Mesendoderm (in vitro differentiated cells): ENCODE measurements around the gene NUP37.

Experiments used
- DNase-seq: peaks from one replicate; pipeline ENCODE4 v3.0.0; 2013
- H2AK5ac ChIP-seq: 2 replicates; pipeline ENCODE4 v1.6.1; 2013; ENCODE audit warnings: low read length, inconsistent platforms
- H2BK120ac ChIP-seq: 2 replicates; pipeline ENCODE4 v1.6.1; 2013; ENCODE audit warnings: low read depth, mild to moderate bottlenecking, low read length, moderate library complexity, mixed read lengths
- H2BK15ac ChIP-seq: replicated peaks from 2 replicates; pipeline ENCODE4 v1.6.1; 2013; ENCODE audit warnings: low read depth, mild to moderate bottlenecking, moderate library complexity
- H2BK5ac ChIP-seq: 2 replicates; pipeline ENCODE4 v1.6.1; 2013; ENCODE audit warnings: low read length, inconsistent platforms
- H3K18ac ChIP-seq: 2 replicates; pipeline ENCODE4 v1.6.1; 2013; ENCODE audit warnings: mild to moderate bottlenecking, low read length, mixed read lengths
- H3K23ac ChIP-seq: one replicate; pipeline ENCODE4 v1.6.1; 2013; ENCODE audit warnings: low read length
- H3K27ac ChIP-seq: 2 replicates; pipeline ENCODE4 v1.5.1; 2013; ENCODE audit warnings: low read depth, mild to moderate bottlenecking, inconsistent platforms, low read length, moderate library complexity
- H3K27me3 ChIP-seq: 2 replicates; pipeline ENCODE4 v1.6.1; 2013; ENCODE audit warnings: low read length, control low read depth, mild to moderate bottlenecking, inconsistent platforms; ENCODE audit not compliant: insufficient read depth, poor library complexity
- H3K36me3 ChIP-seq: 2 replicates; pipeline ENCODE4 v1.6.1; 2013; ENCODE audit warnings: low read length, inconsistent platforms; ENCODE audit not compliant: control insufficient read depth, insufficient read depth
- H3K4ac ChIP-seq: one replicate; pipeline ENCODE4 v1.6.1; 2013; ENCODE audit warnings: low read depth, mild to moderate bottlenecking, low read length, moderate library complexity
- H3K4me1 ChIP-seq: 2 replicates; pipeline ENCODE4 v1.6.1; 2013; ENCODE audit warnings: low read depth, low read length, inconsistent platforms; ENCODE audit not compliant: control insufficient read depth
- H3K4me2 ChIP-seq: 2 replicates; pipeline ENCODE4 v1.6.1; 2013; ENCODE audit warnings: low read length
- H3K4me3 ChIP-seq: 2 replicates; pipeline ENCODE4 v1.5.1; 2013; ENCODE audit warnings: mild to moderate bottlenecking, low read length
- H3K56ac ChIP-seq: one replicate; pipeline ENCODE4 v1.6.1; 2013; ENCODE audit warnings: low read length
- H3K79me1 ChIP-seq: 2 replicates; pipeline ENCODE4 v1.6.1; 2013; ENCODE audit warnings: low read length, inconsistent platforms
- H3K79me2 ChIP-seq: 2 replicates; pipeline ENCODE4 v1.6.1; 2013; ENCODE audit warnings: mild to moderate bottlenecking, low read length; ENCODE audit not compliant: control insufficient read depth, insufficient read depth
- H3K9ac ChIP-seq: 2 replicates; pipeline ENCODE4 v1.6.1; 2013; ENCODE audit warnings: low read length, inconsistent platforms
- H4K5ac ChIP-seq: one replicate; pipeline ENCODE4 v1.6.1; 2013; ENCODE audit warnings: low read length
- H4K8ac ChIP-seq: one replicate; pipeline ENCODE4 v1.6.1; 2013; ENCODE audit warnings: low read depth, mild to moderate bottlenecking, control low read depth, low read length, moderate library complexity
- WGBS: extraction: QIAGEN DNeasy Blood & Tissue Kit; methylation state at CpG from one replicate; pipeline ENCODE4 v1.1.7; 2013; ENCODE audit warnings: low lambda C conversion rate, missing lambda C conversion rate; ENCODE audit not compliant: insufficient coverage; ENCODE audit errors: extremely low coverage; 5-methylcytosine and 5-hydroxymethylcytosine counted together

NUP37 gene

GRCh38 chr12:102062419-102062806 lies 57.5 kb downstream of the NUP37 start:
- H3K4me3 ChIP-seq: no peak overlapping the region
- no peak overlapping the region for H3K4me2 ChIP-seq
- H3K56ac ChIP-seq: no peak overlapping the region
- no peak overlapping the region for H3K4ac ChIP-seq
- no CpG with 5 or more reads among the region's 11 CpGs for WGBS
- no peaks in the 10 kb centered on the region for H3K79me1 ChIP-seq
- no peaks in the 10 kb centered on the region for H3K27me3 ChIP-seq
- H2AK5ac ChIP-seq: no peak overlapping the region
- no peak for DNase-seq
- H4K5ac ChIP-seq: no peak overlapping the region
- no peaks in the 10 kb centered on the region for H3K36me3 ChIP-seq
- no peak overlapping the region for H3K27ac ChIP-seq
- H4K8ac ChIP-seq: no peak overlapping the region
- no peak overlapping the region for H3K9ac ChIP-seq
- H2BK120ac ChIP-seq: no peak overlapping the region
- no peak overlapping the region for H2BK15ac ChIP-seq
- H3K4me1 ChIP-seq: no peaks in the 10 kb centered on the region
- H3K23ac ChIP-seq: no peak overlapping the region
- no peak overlapping the region for H3K18ac ChIP-seq
- H2BK5ac ChIP-seq: no peak overlapping the region
- no peaks in the 10 kb centered on the region for H3K79me2 ChIP-seq

GRCh38 chr12:102061560-102062418 lies 58.1 kb downstream of the NUP37 start, which contains the start of gene WASHC3:
WASHC3 (minus strand) TSS chr12:102061991; CDS start chr12:102061962, 29 bp downstream.
- H3K18ac ChIP-seq: peak within 1 kb of the TSS; percentile 56
- no peaks in the 10 kb centered on the region for H3K27me3 ChIP-seq
- no peak within 1 kb of the TSS for H4K8ac ChIP-seq
- H3K4me3 ChIP-seq: peak within 1 kb of the TSS; percentile 81
- no peak within 1 kb of the TSS for H3K4ac ChIP-seq
- no peak within 1 kb of the TSS for H2BK15ac ChIP-seq
- WGBS: no CpG with 5 or more reads among the region's 44 CpGs
- no peaks in the 10 kb centered on the region for H3K79me2 ChIP-seq
- no peak within 1 kb of the TSS for H4K5ac ChIP-seq
- no peak within 1 kb of the TSS for H2BK120ac ChIP-seq
- no peak within 1 kb of the TSS for H3K23ac ChIP-seq
- no peaks in the 10 kb centered on the region for H3K79me1 ChIP-seq
- H3K9ac ChIP-seq: peak within 1 kb of the TSS; percentile 83
- H3K36me3 ChIP-seq: no peaks in the 10 kb centered on the region
- H2AK5ac ChIP-seq: no peak within 1 kb of the TSS
- H3K4me2 ChIP-seq: peak within 1 kb of the TSS; percentile 64
- H2BK5ac ChIP-seq: no peak within 1 kb of the TSS
- H3K56ac ChIP-seq: peak within 1 kb of the TSS; percentile 88
- DNase-seq: peak; percentile 93
- H3K4me1 ChIP-seq: no peaks in the 10 kb centered on the region
- H3K27ac ChIP-seq: no peak within 1 kb of the TSS

- H3K27ac ChIP-seq: no peak overlapping the region
- no CpG with 5 or more reads among the region's 9 CpGs for WGBS
- H4K8ac ChIP-seq: no peak overlapping the region
- H3K56ac ChIP-seq: peak overlapping the region; percentile 88
- no peak overlapping the region for H2BK15ac ChIP-seq
- H3K9ac ChIP-seq: peak overlapping the region; percentile 83
- no peaks in the 10 kb centered on the region for H3K79me2 ChIP-seq
- H3K4me2 ChIP-seq: peak overlapping the region; percentile 64
- no peak overlapping the region for H2AK5ac ChIP-seq
- H3K79me1 ChIP-seq: no peaks in the 10 kb centered on the region
- H2BK5ac ChIP-seq: no peak overlapping the region
- no peak overlapping the region for H3K4ac ChIP-seq
- peak overlapping the region; percentile 81 for H3K4me3 ChIP-seq
- H3K36me3 ChIP-seq: no peaks in the 10 kb centered on the region
- no peak overlapping the region for H3K23ac ChIP-seq
- no peak overlapping the region for H2BK120ac ChIP-seq
- no peak overlapping the region for H3K18ac ChIP-seq
- DNase-seq: no peak
- H3K4me1 ChIP-seq: no peaks in the 10 kb centered on the region
- H4K5ac ChIP-seq: no peak overlapping the region
- H3K27me3 ChIP-seq: no peaks in the 10 kb centered on the region
Measured at GRCh38 chr12:102061096-102061559, 58.8 kb downstream of the NUP37 start.

GRCh38 chr12:102059343-102059742 lies 60.6 kb downstream of the NUP37 start:
- Histone ChIP-seq H3K27ac (no peak overlapping the region), H2BK120ac (no peak overlapping the region), H3K23ac (no peak overlapping the region), H3K4ac (no peak overlapping the region), H3K27me3 (no peaks in the 10 kb centered on the region), H2AK5ac (no peak overlapping the region), H2BK15ac (no peak overlapping the region), H3K79me2 (no peaks in the 10 kb centered on the region), H4K5ac (no peak overlapping the region), H3K4me1 (no peaks in the 10 kb centered on the region), H2BK5ac (no peak overlapping the region), H3K4me2 (no peak overlapping the region), H3K9ac (no peak overlapping the region), H3K79me1 (no peaks in the 10 kb centered on the region), H3K56ac (no peak overlapping the region), H4K8ac (no peak overlapping the region), H3K4me3 (no peak overlapping the region), H3K18ac (no peak overlapping the region), H3K36me3 (no peaks in the 10 kb centered on the region)
- no peak for DNase-seq

- Histone ChIP-seq H3K27me3 (no peaks in the 10 kb centered on the region), H2AK5ac (no peak overlapping the region), H2BK15ac (no peak overlapping the region), H3K18ac (no peak overlapping the region), H3K4me2 (no peak overlapping the region), H3K9ac (no peak overlapping the region), H2BK120ac (no peak overlapping the region), H3K4ac (no peak overlapping the region), H3K27ac (no peak overlapping the region), H3K56ac (no peak overlapping the region), H3K4me3 (no peak overlapping the region), H3K79me1 (no peaks in the 10 kb centered on the region), H4K8ac (no peak overlapping the region), H3K4me1 (no peaks in the 10 kb centered on the region), H2BK5ac (no peak overlapping the region), H3K36me3 (no peaks in the 10 kb centered on the region), H4K5ac (no peak overlapping the region), H3K79me2 (no peaks in the 10 kb centered on the region), H3K23ac (no peak overlapping the region)
- no CpG with 5 or more reads among the region's 4 CpGs for WGBS
- DNase-seq: no peak
Measured at GRCh38 chr12:102054345-102054744, 65.6 kb downstream of the NUP37 start.

GRCh38 chr12:102053062-102053349 lies 66.9 kb downstream of the NUP37 start:
- Histone ChIP-seq H3K27ac (no peak overlapping the region), H3K36me3 (no peaks in the 10 kb centered on the region), H3K9ac (no peak overlapping the region), H3K79me1 (no peaks in the 10 kb centered on the region), H3K27me3 (no peaks in the 10 kb centered on the region), H3K4me1 (no peaks in the 10 kb centered on the region), H3K56ac (no peak overlapping the region), H2BK15ac (no peak overlapping the region), H3K4me2 (no peak overlapping the region), H3K23ac (no peak overlapping the region), H4K8ac (no peak overlapping the region), H3K4me3 (no peak overlapping the region), H4K5ac (no peak overlapping the region), H3K79me2 (no peaks in the 10 kb centered on the region), H3K4ac (no peak overlapping the region), H2AK5ac (no peak overlapping the region), H2BK5ac (no peak overlapping the region), H3K18ac (no peak overlapping the region), H2BK120ac (no peak overlapping the region)
- DNase-seq: no peak
